H1 (cell line): ENCODE results near the gene RNF43. TPM values are rescaled to one million over a fixed set of nuclear protein-coding genes. Genes with fewer than 3 reads are reported as not detected.

ENCODE experiments used
- CTCF ChIA-PET: fragments of 300-600 bp; sonication (Branson Sonifier 250); formaldehyde crosslinking; loops from one replicate; lab custom pipeline; 2021; ENCODE audit not compliant: partially characterized antibody; lab: Charles Lee
- POLR2A ChIA-PET: fragments of 300-600 bp; sonication (Branson Sonifier 250); formaldehyde crosslinking; loops from one replicate; lab custom pipeline; 2021; ENCODE audit warnings: inconsistent platforms; ENCODE audit not compliant: partially characterized antibody; lab: Charles Lee
- DNase-seq, 2 experiments: peaks; one replicate each; pipeline versions ENCODE4 v3.0.0 to v3.0.0-alpha.2; 2010 to 2022; ENCODE audit warnings: low spot score in 2 of 2, low read depth in 1 of 2, mixed read lengths in 1 of 2
- FAIRE-seq: peaks from 2 replicates; lab custom pipeline; 2011; peaks lifted over from hg19 to GRCh38; lab: Jason Lieb, UNC
- H2AFZ ChIP-seq: 2 replicates; pipeline ENCODE4 v1.8.1; 2012; ENCODE audit warnings: low read length, inconsistent platforms
- H2AK5ac ChIP-seq: 2 replicates; pipeline ENCODE4 v1.6.1; 2013; ENCODE audit warnings: low read depth, low read length
- H2BK120ac ChIP-seq: replicated peaks from 2 replicates; pipeline ENCODE3; 2013; ENCODE audit warnings: low read depth, low read length, inconsistent platforms
- H2BK12ac ChIP-seq: 2 replicates; pipeline ENCODE4 v1.6.1; 2013; ENCODE audit warnings: low read depth, low read length
- H2BK15ac ChIP-seq: 2 replicates; pipeline ENCODE4 v1.6.1; 2013; ENCODE audit warnings: low read length
- H2BK20ac ChIP-seq: 2 replicates; pipeline ENCODE4 v1.6.1; 2013; ENCODE audit warnings: low read length
- H2BK5ac ChIP-seq: 2 replicates; pipeline ENCODE4 v1.6.1; 2013; ENCODE audit warnings: low read depth, low read length
- H3K14ac ChIP-seq: 2 replicates; pipeline ENCODE4 v1.6.1; 2013; ENCODE audit warnings: inconsistent platforms; ENCODE audit not compliant: insufficient read length
- H3K18ac ChIP-seq: 2 replicates; pipeline ENCODE4 v1.6.1; 2013; ENCODE audit warnings: low read length; ENCODE audit errors: extremely low read depth
- H3K23ac ChIP-seq: 2 replicates; pipeline ENCODE4 v1.6.1; 2013; ENCODE audit warnings: inconsistent platforms; ENCODE audit not compliant: insufficient read length
- H3K23me2 ChIP-seq: 2 replicates; pipeline ENCODE4 v1.6.1; 2013; ENCODE audit warnings: low read depth, low read length
- H3K27ac ChIP-seq: 2 replicates; pipeline ENCODE4 v1.6.1; 2011; ENCODE audit warnings: low read depth, low read length, inconsistent platforms
- H3K27me3 ChIP-seq, 4 experiments: replicated peaks in 1 of 4; 1 replicate in 1 of 4; 2 replicates in 3 of 4; pipeline versions ENCODE4 v1.6.1 to v1.8.1; 2011 to 2013; ENCODE audit warnings: low read length in 3 of 4, mild to moderate bottlenecking in 3 of 4, inconsistent platforms in 2 of 4, mixed read lengths in 2 of 4, moderate library complexity in 1 of 4; ENCODE audit not compliant: control insufficient read depth in 3 of 4, insufficient read depth in 3 of 4; ENCODE audit errors: extremely low read depth in 1 of 4
- H3K36me3 ChIP-seq, 4 experiments: 2 replicates each; pipeline versions ENCODE4 v1.6.1 to v1.8.1; 2011 to 2013; ENCODE audit warnings: mild to moderate bottlenecking in 4 of 4, low read length in 3 of 4, moderate library complexity in 2 of 4, control low read depth in 1 of 4, inconsistent platforms in 1 of 4; ENCODE audit not compliant: insufficient read depth in 4 of 4, control insufficient read depth in 2 of 4
- H3K4ac ChIP-seq: replicated peaks from 2 replicates; pipeline ENCODE3; 2013; ENCODE audit warnings: low read length, low read depth, mixed read lengths, inconsistent platforms; ENCODE audit not compliant: insufficient read length
- H3K4me1 ChIP-seq, 4 experiments: replicated peaks in 1 of 4; 1 replicate in 1 of 4; 2 replicates in 3 of 4; pipeline versions ENCODE4 v1.6.1 to v1.8.1; 2011 to 2013; ENCODE audit warnings: low read length in 3 of 4, inconsistent platforms in 2 of 4, mixed read lengths in 1 of 4; ENCODE audit not compliant: insufficient read depth in 4 of 4, control insufficient read depth in 3 of 4
- H3K4me2 ChIP-seq, 2 experiments: 2 replicates each; pipeline versions ENCODE4 v1.6.1 to v1.8.1; 2011 to 2013; ENCODE audit warnings: low read depth in 2 of 2, low read length in 2 of 2, control low read depth in 1 of 2, inconsistent platforms in 1 of 2, mild to moderate bottlenecking in 1 of 2; ENCODE audit not compliant: insufficient read depth in 1 of 2
- H3K4me3 ChIP-seq, 4 experiments: fragments of 200-600, 300-600 bp in 1 of 4; sonication (generic), shearing (Covaris generic), sonication (Bioruptor Twin) in 1 of 4; 2 replicates each; pipeline versions ENCODE4 v1.5.1 to v1.8.1; 2011 to 2016; ENCODE audit warnings: low read length in 4 of 4, low read depth in 3 of 4, control low read depth in 2 of 4, inconsistent platforms in 2 of 4, mild to moderate bottlenecking in 2 of 4, mixed read lengths in 1 of 4, moderate library complexity in 1 of 4; ENCODE audit not compliant: insufficient read depth in 2 of 4; ENCODE audit errors: extremely low read depth in 1 of 4
- H3K56ac ChIP-seq: replicated peaks from 2 replicates; pipeline ENCODE3; 2013; ENCODE audit warnings: low read depth, mild to moderate bottlenecking, mixed read lengths, low read length, inconsistent platforms; ENCODE audit not compliant: insufficient read length
- H3K79me1 ChIP-seq: 2 replicates; pipeline ENCODE4 v1.6.1; 2013; ENCODE audit warnings: low read depth, low read length, control low read depth
- H3K79me2 ChIP-seq, 2 experiments: 2 replicates each; pipeline versions ENCODE4 v1.6.1 to v1.8.1; 2012 to 2013; ENCODE audit warnings: low read length in 2 of 2, mild to moderate bottlenecking in 2 of 2, inconsistent platforms in 1 of 2; ENCODE audit not compliant: insufficient read depth in 2 of 2, control insufficient read depth in 1 of 2
- H3K9ac ChIP-seq, 4 experiments: replicated peaks in 1 of 4; 1 replicate in 1 of 4; 2 replicates in 3 of 4; pipeline versions ENCODE4 v1.6.1 to v1.8.1; 2011 to 2013; ENCODE audit warnings: low read depth in 3 of 4, low read length in 3 of 4, control low read depth in 2 of 4, mild to moderate bottlenecking in 2 of 4, moderate library complexity in 2 of 4, inconsistent platforms in 1 of 4; ENCODE audit errors: extremely low read depth in 1 of 4
- H3K9me3 ChIP-seq, 2 experiments: 2 replicates each; pipeline versions ENCODE4 v1.6.1 to v1.8.1; 2012 to 2013; ENCODE audit warnings: mild to moderate bottlenecking in 2 of 2, moderate library complexity in 2 of 2, control low read depth in 1 of 2, inconsistent platforms in 1 of 2, low read depth in 1 of 2, low read length in 1 of 2, mixed read lengths in 1 of 2; ENCODE audit not compliant: insufficient read depth in 2 of 2
- H4K20me1 ChIP-seq, 2 experiments: replicated peaks in 1 of 2; 2 replicates each; pipeline versions ENCODE3 to v1.8.1; 2011 to 2013; ENCODE audit warnings: inconsistent platforms in 2 of 2, low read length in 2 of 2, mild to moderate bottlenecking in 1 of 2; ENCODE audit not compliant: insufficient read depth in 2 of 2, control insufficient read depth in 1 of 2
- H4K5ac ChIP-seq: 2 replicates; pipeline ENCODE4 v1.6.1; 2013; ENCODE audit warnings: low read length, low read depth, mixed read lengths, inconsistent platforms; ENCODE audit not compliant: insufficient read length
- H4K8ac ChIP-seq: 2 replicates; pipeline ENCODE4 v1.8.0; 2013; ENCODE audit warnings: mild to moderate bottlenecking, moderate library complexity, low read length, inconsistent platforms; ENCODE audit not compliant: insufficient read depth; ENCODE audit errors: extremely low read depth
- H4K91ac ChIP-seq: replicated peaks from 2 replicates; pipeline ENCODE3; 2013; ENCODE audit warnings: low read length, mixed read lengths, inconsistent platforms; ENCODE audit not compliant: insufficient read length
- PHF8 ChIP-seq: fragments of 200-600 bp; sonication (generic); conservative IDR thresholded peaks from 2 replicates; pipeline ENCODE4 v1.7.1; 2012; ENCODE audit warnings: low read depth, mild to moderate bottlenecking, inconsistent platforms, low read length, moderate library complexity
- TEAD4 ChIP-seq: IDR thresholded peaks from 2 replicates; pipeline ENCODE4 v1.6.1; 2012; ENCODE audit warnings: low read depth, low read length, inconsistent platforms, mixed read lengths
- WGBS, 2 experiments: shearing (Covaris generic) in 1 of 2; methylation state at CpG; one replicate each; pipeline versions ENCODE4 v1.1.6 to v1.1.7; 2013 to 2015; ENCODE audit warnings: low lambda C conversion rate in 2 of 2, mixed read lengths in 2 of 2, inconsistent platforms in 1 of 2, low coverage in 1 of 2, missing lambda C conversion rate in 1 of 2; ENCODE audit not compliant: insufficient replicate concordance in 2 of 2, insufficient coverage in 1 of 2, insufficient read length in 1 of 2; ENCODE audit errors: extremely low coverage in 1 of 2, missing lambda C conversion rate in 1 of 2; 5-methylcytosine and 5-hydroxymethylcytosine counted together
- polyA plus RNA-seq, 7 experiments: library from polyadenylated mRNA; depleted of rRNA in 3 of 7; stranded (reverse) in 5 of 7; unstranded in 2 of 7; fragments of >200 nt in 5 of 7; fragments of 200-250 nt in 2 of 7; gene quantifications; 1 replicate in 5 of 7; 2 replicates in 1 of 7; 4 replicates in 1 of 7; pipeline versions ENCODE4 v1.2.1 to v1.2.3, GENCODE V29; 2011 to 2013; ENCODE audit warnings: missing spikeins in 2 of 7, mixed read lengths in 2 of 7
- total RNA-seq: library from RNA; stranded (reverse); fragmentation: NEBNext Ultra II Directional; extraction: Animal tissue kit (Norgen Biotek cat#: 25700); gene quantifications from 2 replicates; pipeline ENCODE4 v1.2.1, GENCODE V29; 2021

The RNF43 gene
- total and polyA plus RNA-seq, 2 of the 8 experiments (the other 6 are each of a cell fraction or from before 2014, with no cell fraction given): 0.89 to 1.5 TPM

GRCh38 chr17:58376472-58377000 is 40.8 kb downstream of the RNF43 start:
- no peak overlapping the region; the same call in 1 of the 2 replicates for H2BK5ac ChIP-seq
- H2BK15ac ChIP-seq: no peak overlapping the region
- no peaks in the 10 kb centered on the region for H3K27me3 ChIP-seq
- no peaks in the 10 kb centered on the region for H3K9me3 ChIP-seq
- no peaks in the 10 kb centered on the region for H3K36me3 ChIP-seq
- no peaks in the 10 kb centered on the region for H3K79me1 ChIP-seq
- DNase-seq (peak in 1 of 2 experiments; percentile 41), FAIRE-seq (no peak)
- ChIA-PET CTCF (interaction anchor here (0.7 to 2.4 kb wide), 5 partner anchors 7 to 69 kb away, joined by 3 to 12 read pairs (median 3); no protein-coding TSS in a partner anchor), POLR2A (interaction anchor here (0.6 to 1.7 kb wide), 5 partner anchors 15 to 39 kb away, joined by 3 to 9 read pairs (median 3); partner anchors contain the start of gene SUPT4H1)
- no peak overlapping the region for H4K91ac ChIP-seq
- H3K27ac ChIP-seq: no peak overlapping the region
- H3K4ac ChIP-seq: no peak overlapping the region
- no peak overlapping the region for H3K4me3 ChIP-seq
- no peaks in the 10 kb centered on the region for H4K20me1 ChIP-seq
- no peak overlapping the region for H2BK12ac ChIP-seq
- H3K4me1 ChIP-seq: peaks cover 6 to 15% (median 10%) of the 10 kb centered on the region in 4 experiments; a peak in 5 of 7 replicates
- no peaks in the 10 kb centered on the region for H3K79me2 ChIP-seq
- H3K18ac ChIP-seq: no peak overlapping the region
- peak overlapping the region in 1 of 2 experiments; percentile 42; a peak in 3 of 4 replicates for H3K4me2 ChIP-seq
- H3K56ac ChIP-seq: no peak overlapping the region
- H2BK20ac ChIP-seq: peak overlapping the region; percentile 57; the same call in 1 of the 2 replicates
- no peak overlapping the region for H3K9ac ChIP-seq
- no peak overlapping the region for H4K5ac ChIP-seq
- no peaks in the 10 kb centered on the region for H3K23me2 ChIP-seq
- H4K8ac ChIP-seq: no peak overlapping the region
- H3K14ac ChIP-seq: no peak overlapping the region
- H2AFZ ChIP-seq: no peak overlapping the region
- no peak overlapping the region for H3K23ac ChIP-seq
- no peak overlapping the region; the same call in 1 of the 2 replicates for H2AK5ac ChIP-seq
- H2BK120ac ChIP-seq: no peak overlapping the region
- WGBS, 2 experiments: 64% methylated on average over 4 of the region's 4 CpGs; no CpG with 5 or more reads in 1 of the 2 experiments
- TF ChIP-seq TEAD4 (peak; percentile 80), PHF8 (no peak)
